Fibroblast of pulmonary artery (primary cell): Measurements from ENCODE around the gene KRT26.
"Not testable (repeated sequence)": the region's sequence is repeated elsewhere in the genome, so short reads cannot be mapped to it uniquely, and the experiment has no call there.

Source experiments
- DNase-seq: peaks from one replicate; pipeline ENCODE4 v3.0.0-alpha.2; 2010; ENCODE audit warnings: low read depth
- H3K4me3 ChIP-seq: replicated peaks from 2 replicates; pipeline ENCODE4 v1.5.1; 2011; ENCODE audit warnings: low read depth, mild to moderate bottlenecking, control low read depth, low read length, moderate library complexity
- CTCF ChIP-seq: IDR thresholded peaks from 2 replicates; pipeline ENCODE4 v1.5.1; 2011; ENCODE audit warnings: mild to moderate bottlenecking, control low read depth, low read length, inconsistent platforms; ENCODE audit errors: missing control alignments

KRT26 gene

GRCh38 chr17:40817103-40817682 lies 45.2 kb upstream of the KRT26 start:
- no peak for DNase-seq
- TF ChIP-seq CTCF, result no peak
- no peak overlapping the region for H3K4me3 ChIP-seq

DNA sequence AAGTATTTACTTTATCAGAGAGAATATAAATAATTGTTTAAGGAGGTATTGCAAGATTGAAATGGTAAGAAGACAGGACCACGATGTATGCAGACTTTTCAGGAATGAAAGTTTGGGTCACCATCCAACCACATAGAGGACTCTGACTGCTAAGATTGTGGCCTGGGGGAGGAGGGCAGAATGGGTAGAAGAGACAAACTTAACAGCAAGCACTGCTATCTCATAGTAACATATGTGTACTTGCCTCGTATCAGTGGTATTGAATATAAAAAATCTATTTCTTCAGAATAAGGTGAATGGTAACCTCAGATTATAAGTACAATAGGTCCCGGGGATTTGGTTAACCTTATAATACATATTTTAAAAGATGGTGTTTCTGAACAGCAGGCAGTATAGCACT lies 44.6 kb upstream of the KRT26 start:
- no peak for DNase-seq
- no peak overlapping the region for H3K4me3 ChIP-seq

GRCh38 chr17:40815381-40815780 lies 43.4 kb upstream of the KRT26 start:
- DNase-seq, result no peak
- TF ChIP-seq CTCF, result no peak
- no peak overlapping the region for H3K4me3 ChIP-seq

More for the DNA sequence above, 44.6 kb upstream of the KRT26 start:
- no peak for TF ChIP-seq CTCF

GRCh38 chr17:40814657-40815056 lies 42.7 kb upstream of the KRT26 start:
- not testable (repeated sequence) for H3K4me3 ChIP-seq, DNase-seq

GRCh38 chr17:40813804-40814203 lies 41.8 kb upstream of the KRT26 start:
- no peak for TF ChIP-seq CTCF
- H3K4me3 ChIP-seq, result no peak overlapping the region
- DNase-seq, result no peak

- no peak for DNase-seq
- H3K4me3 ChIP-seq, result no peak overlapping the region
- TF ChIP-seq CTCF, result no peak
These were observed 40.6 kb upstream of the KRT26 start for GRCh38 chr17:40812639-40813038.

- DNase-seq, result peak; percentile 8
- no peak overlapping the region for H3K4me3 ChIP-seq
- TF ChIP-seq CTCF, result no peak
These were observed 38.5 kb upstream of the KRT26 start for GRCh38 chr17:40810494-40810893.
